Smooth muscle cell of the pulmonary artery (primary cell): Measurements from ENCODE around the gene PCDH19. TPM values are rescaled to one million over a fixed set of nuclear protein-coding genes. Genes with fewer than 3 reads are reported as not detected.

ENCODE experiments used
- total RNA-seq: library from RNA; depleted of rRNA; stranded (reverse); fragments of >200 nt; gene quantifications from 2 replicates; pipeline ENCODE4 v1.2.3, GENCODE V29; 2014

The PCDH19 gene, protein sequence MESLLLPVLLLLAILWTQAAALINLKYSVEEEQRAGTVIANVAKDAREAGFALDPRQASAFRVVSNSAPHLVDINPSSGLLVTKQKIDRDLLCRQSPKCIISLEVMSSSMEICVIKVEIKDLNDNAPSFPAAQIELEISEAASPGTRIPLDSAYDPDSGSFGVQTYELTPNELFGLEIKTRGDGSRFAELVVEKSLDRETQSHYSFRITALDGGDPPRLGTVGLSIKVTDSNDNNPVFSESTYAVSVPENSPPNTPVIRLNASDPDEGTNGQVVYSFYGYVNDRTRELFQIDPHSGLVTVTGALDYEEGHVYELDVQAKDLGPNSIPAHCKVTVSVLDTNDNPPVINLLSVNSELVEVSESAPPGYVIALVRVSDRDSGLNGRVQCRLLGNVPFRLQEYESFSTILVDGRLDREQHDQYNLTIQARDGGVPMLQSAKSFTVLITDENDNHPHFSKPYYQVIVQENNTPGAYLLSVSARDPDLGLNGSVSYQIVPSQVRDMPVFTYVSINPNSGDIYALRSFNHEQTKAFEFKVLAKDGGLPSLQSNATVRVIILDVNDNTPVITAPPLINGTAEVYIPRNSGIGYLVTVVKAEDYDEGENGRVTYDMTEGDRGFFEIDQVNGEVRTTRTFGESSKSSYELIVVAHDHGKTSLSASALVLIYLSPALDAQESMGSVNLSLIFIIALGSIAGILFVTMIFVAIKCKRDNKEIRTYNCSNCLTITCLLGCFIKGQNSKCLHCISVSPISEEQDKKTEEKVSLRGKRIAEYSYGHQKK (N-terminal part only)
- total RNA-seq = 0.03 and 0.07 TPM in 2 replicates

GRCh38 chrX:100409610-100410590 lies at the start of gene PCDH19:
Gene PCDH19 (minus strand): TSS chrX:100410273. CDS start chrX:100408597, 1,676 bp downstream.

Other genes starting within 250 kb of the PCDH19 start
- not detected in 2 replicates for gene TNMD, start 174.7 kb upstream of the PCDH19 start, total RNA-seq
- gene TSPAN6, start 226.5 kb upstream of the PCDH19 start, total RNA-seq = 21.7 and 36.5 TPM in 2 replicates
- gene SRPX2, start 233.9 kb upstream of the PCDH19 start, total RNA-seq = 32.5 and 210 TPM in 2 replicates